ENCODE measurements around the gene TUSC1. TPM values are rescaled to one million over a fixed set of nuclear protein-coding genes. Genes with fewer than 3 reads are reported as not detected.

Gene TUSC1
- total RNA-seq, 1 donor from 2014 or later, result 8.9 TPM

DNA sequence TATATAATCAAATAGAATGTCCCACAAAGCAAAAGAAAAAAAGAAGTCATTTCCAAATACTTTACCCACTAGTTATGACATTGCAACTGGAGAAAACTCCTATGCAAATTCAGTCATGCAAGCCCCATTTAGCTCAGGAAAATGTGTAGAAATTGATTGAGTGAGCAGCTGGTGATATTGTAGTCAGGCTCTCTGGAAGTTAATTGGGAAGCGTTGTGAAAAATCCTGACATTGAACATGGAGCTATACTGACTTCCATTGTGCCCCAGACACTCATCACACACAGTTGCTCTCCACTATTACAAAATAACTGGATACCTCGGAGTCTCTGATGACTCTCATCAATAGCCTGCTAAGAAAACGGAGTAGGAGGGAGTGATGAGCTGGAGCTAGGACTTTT is 49.0 kb downstream of the TUSC1 start:
- intact Hi-C loops (cut with DNase I), result no loop called here
- no peak for DNase-seq (ENCODE audit: low spot score)

Data from cardiac septum (tissue), 1 donor.